ENCODE measurements around the gene NAA16.
A peak's percentile ranks its signal among the peaks of the same experiment; 100 is the strongest.

NAA16 gene

DNA sequence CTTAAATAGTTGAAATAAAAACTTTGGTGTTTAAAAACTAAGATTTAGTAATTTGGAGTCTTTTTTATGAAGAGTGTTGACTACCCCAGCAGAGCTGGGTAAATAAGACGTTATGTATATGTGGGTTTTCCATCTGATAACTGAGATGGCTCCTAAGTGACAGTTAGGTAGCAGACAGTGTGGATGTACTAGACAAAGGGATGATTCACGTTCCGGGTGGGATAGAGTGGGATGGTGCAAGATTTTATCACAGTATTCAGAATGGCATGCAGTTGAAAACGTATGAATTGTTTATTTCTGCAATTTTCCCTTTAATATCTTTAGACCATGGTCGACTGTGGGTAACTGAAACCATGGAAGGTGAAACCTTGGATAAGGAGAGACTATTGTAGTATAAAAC is 50.4 kb downstream of the NAA16 start:
- DNase-seq (no peak), ATAC-seq (no peak)
- peaks cover 55% of the 10 kb centered on the region for H3K36me3 Mint-ChIP-seq (ENCODE audit: low read depth)
- no peaks in the 10 kb centered on the region for H3K9me3 Mint-ChIP-seq
- no peak overlapping the region for H3K4me3 Mint-ChIP-seq
- no peak overlapping the region for H3K27ac Mint-ChIP-seq
- H3K27me3 Mint-ChIP-seq = no peaks in the 10 kb centered on the region
- peaks cover 26% of the 10 kb centered on the region for H3K4me1 Mint-ChIP-seq

DNA sequence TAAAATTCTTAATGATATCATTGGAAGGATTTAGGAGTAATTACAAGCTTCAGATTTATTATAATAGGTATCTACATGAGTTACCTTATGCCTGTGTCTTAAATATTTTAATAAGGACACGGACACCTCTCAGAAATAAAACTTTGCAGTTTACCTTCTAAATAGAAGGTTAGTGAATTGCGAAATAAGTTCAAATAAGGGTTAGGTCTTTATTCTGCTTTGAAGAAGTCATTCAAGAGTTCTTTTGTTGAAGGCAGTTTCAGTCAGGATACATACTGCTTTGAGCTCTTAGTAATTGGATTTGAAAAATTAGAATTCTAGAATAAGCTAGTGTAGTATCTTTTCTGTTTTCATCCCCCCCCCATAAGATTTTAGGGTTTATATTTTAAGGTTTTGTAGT is 53.0 kb downstream of the NAA16 start:
- H3K36me3 Mint-ChIP-seq (ENCODE audit: low read depth) = peaks cover 63% of the 10 kb centered on the region
- H3K27ac Mint-ChIP-seq = no peak overlapping the region
- H3K4me3 Mint-ChIP-seq = no peak overlapping the region
- ATAC-seq (no peak), DNase-seq (no peak)
- peaks cover 12% of the 10 kb centered on the region for H3K4me1 Mint-ChIP-seq
- peaks cover 3% of the 10 kb centered on the region for H3K9me3 Mint-ChIP-seq
- H3K27me3 Mint-ChIP-seq = no peaks in the 10 kb centered on the region

DNA sequence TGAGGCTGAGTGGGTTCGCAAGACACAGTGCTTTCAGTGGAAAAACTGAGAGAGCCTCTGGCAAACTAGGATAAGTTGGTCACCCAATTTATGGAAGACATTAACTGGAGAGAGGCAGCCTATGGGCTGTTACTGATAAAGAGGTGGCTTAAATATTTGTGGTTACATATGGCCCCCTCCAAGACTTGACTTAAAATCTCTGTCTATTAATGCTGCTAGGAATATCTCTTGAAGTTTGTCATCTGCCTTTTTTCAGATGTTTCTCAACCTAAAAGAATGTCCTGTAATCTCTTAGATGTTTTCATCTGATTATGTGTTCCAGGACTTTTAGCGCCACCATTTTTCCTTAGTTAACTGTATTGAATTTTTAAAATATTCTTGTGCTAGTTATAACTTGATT is 54.6 kb downstream of the NAA16 start:
- H3K9me3 Mint-ChIP-seq = peaks cover 6% of the 10 kb centered on the region
- no peaks in the 10 kb centered on the region for H3K27me3 Mint-ChIP-seq
- no peak for DNase-seq
- H3K4me1 Mint-ChIP-seq = peaks cover 11% of the 10 kb centered on the region
- H3K36me3 Mint-ChIP-seq (ENCODE audit: low read depth) = peaks cover 64% of the 10 kb centered on the region
- H3K27ac Mint-ChIP-seq = no peak overlapping the region
- no peak for ATAC-seq
- no peak overlapping the region for H3K4me3 Mint-ChIP-seq

DNA sequence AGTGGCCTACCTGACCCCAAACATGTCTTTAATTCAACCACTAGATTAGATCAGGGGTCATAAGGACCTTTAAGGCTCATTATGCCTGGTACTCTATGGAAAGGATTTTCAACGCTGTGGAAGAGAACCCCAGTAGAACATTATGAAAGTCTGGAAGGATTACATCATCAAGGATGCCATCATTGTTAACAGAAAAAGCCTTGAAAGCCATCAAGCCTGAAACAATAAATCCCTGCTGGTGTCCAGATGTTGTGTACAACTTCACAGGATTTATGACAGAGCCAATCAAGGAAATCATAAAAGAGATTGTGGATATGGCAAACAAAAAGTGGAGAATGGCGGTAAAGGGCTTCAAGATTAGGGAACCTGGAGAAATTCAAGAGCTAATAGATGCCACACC is 59.7 kb downstream of the NAA16 start:
- peaks cover 61% of the 10 kb centered on the region for H3K36me3 Mint-ChIP-seq (ENCODE audit: low read depth)
- no peak for DNase-seq
- peaks cover 6% of the 10 kb centered on the region for H3K9me3 Mint-ChIP-seq
- H3K27ac Mint-ChIP-seq = no peak overlapping the region
- H3K27me3 Mint-ChIP-seq = no peaks in the 10 kb centered on the region
- ATAC-seq = no peak
- no peak overlapping the region for H3K4me3 Mint-ChIP-seq
- H3K4me1 Mint-ChIP-seq = peaks cover 2% of the 10 kb centered on the region

DNA sequence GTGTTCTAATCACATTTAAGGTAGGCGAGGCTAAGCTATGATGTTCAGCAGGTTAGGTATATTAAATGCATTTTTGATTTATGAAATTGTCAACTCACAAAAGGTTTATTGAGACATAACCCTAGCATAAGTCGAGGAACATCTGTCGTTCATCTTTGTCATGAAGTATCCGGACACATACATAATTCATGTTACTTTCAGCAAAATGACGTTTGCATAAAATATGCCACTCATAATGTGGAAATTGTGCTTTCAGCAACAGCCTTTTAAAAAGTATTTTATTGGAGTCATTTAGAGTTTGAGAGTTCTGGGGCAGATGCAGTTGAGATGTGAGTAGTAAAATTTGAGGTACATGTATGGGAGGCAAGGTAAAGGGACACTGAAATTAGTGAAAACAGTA is 66.4 kb downstream of the NAA16 start:
- Mint-ChIP-seq H3K4me1 (peaks cover 4% of the 10 kb centered on the region), H3K36me3 (ENCODE audit: low read depth) (peaks cover 28% of the 10 kb centered on the region), H3K27ac (no peak overlapping the region), H3K9me3 (no peaks in the 10 kb centered on the region), H3K4me3 (no peak overlapping the region), H3K27me3 (no peaks in the 10 kb centered on the region)
- ATAC-seq (no peak), DNase-seq (no peak)

DNA sequence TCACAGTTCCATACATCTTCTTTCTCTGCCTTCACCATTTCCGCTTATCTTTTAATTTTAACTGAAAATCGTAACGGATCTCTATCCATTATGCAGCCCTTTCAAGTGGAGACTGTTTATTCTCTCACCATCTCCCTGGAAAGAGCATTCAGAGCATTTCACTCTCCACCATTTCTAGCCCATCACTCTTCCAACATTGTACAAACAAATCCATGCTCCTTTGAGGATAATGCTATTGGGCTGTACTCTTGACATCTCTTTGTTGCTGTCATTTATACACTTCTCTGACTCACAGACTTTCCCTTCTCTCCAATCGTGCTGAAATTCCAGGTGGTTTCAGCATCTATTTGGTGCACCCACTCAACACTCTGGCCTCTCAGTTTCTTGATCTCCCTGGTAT is 71.4 kb downstream of the NAA16 start:
- ATAC-seq (no peak), DNase-seq (no peak)
- Mint-ChIP-seq H3K9me3 (no peaks in the 10 kb centered on the region), H3K27ac (no peak overlapping the region), H3K27me3 (no peaks in the 10 kb centered on the region), H3K4me3 (no peak overlapping the region), H3K36me3 (ENCODE audit: low read depth) (no peaks in the 10 kb centered on the region), H3K4me1 (peaks cover 15% of the 10 kb centered on the region)

DNA sequence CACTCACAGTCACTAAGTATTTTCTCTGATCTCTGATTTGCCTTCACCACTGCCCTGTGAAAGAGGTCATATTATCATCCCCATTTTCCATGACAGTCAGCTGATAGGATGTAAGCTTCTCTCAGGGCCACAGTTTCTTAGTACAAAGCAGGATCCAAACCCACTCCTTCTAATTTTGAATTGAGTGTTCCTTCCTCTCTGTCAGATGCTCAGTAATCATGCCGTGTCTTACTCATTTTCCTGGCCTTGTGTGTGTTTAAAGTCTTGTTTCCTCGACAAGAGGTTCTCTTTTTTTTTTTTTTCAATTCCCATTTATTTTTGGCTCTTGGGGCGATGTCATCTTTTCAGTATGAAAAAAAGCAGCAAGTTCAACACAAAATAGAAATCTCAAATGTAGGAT is 72.3 kb downstream of the NAA16 start:
- Mint-ChIP-seq H3K9me3 (no peaks in the 10 kb centered on the region), H3K4me1 (peaks cover 15% of the 10 kb centered on the region), H3K36me3 (ENCODE audit: low read depth) (no peaks in the 10 kb centered on the region), H3K4me3 (no peak overlapping the region), H3K27ac (peak overlapping the region; percentile 13), H3K27me3 (no peaks in the 10 kb centered on the region)
- no peak for DNase-seq
- ATAC-seq = peak; percentile 24

DNA sequence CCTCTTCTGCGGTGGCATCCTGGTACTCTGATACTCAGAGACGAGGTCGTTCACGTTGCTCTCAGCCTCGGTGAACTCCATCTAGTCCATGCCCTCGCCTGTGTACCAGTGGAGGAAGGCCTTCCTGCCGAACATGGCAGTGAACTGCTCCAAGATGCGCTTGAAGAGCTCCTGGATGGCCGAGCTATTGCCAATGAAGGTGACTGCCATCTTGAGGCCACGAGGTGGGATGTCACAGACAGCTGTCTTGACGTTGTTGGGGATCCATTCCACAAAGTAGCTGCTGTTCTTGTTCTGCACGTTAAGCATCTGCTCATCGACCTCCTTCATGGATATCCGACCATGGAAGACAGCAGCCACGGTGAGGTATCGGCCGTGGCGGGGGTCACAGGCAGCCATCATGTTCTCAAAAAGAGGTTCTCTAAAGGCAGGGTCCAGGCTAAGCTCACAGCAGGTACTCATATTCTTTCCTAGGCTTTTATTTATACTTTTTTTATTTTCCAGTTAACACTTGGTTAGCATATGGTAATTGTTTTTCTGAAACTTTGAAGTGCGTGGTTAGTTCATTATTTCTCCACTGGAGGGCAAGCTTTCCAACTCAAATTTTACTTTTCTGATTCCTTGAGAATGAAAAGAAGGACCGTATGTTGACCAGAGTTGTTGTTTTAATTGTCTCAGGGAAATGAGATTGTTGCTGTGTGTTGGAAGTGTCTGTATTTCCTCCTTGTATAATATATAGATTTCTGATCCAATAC is 73.9 kb downstream of the NAA16 start:
- Mint-ChIP-seq H3K27ac (no peak overlapping the region), H3K36me3 (ENCODE audit: low read depth) (no peaks in the 10 kb centered on the region), H3K9me3 (no peaks in the 10 kb centered on the region), H3K27me3 (no peaks in the 10 kb centered on the region), H3K4me1 (peaks cover 15% of the 10 kb centered on the region), H3K4me3 (no peak overlapping the region)
- DNase-seq (no peak), ATAC-seq (no peak)

DNA sequence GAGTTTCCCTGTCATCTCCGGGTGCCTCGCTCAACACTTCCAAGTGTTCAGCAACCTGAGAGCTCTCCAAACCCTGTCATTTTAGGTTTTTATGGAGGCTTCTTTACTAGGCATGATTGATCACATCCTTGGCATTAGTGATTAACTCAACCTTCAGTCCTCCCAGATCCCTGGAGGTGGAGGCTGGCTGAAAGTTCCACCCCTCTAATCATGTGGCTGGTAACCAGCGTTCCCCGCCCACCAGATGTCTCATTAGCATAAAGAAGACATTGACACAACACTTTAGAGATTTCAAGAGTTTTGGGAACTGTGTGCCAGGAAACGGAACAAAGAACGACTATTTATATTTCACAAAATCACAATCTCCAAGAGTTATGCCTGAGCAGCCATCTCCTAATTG is 75.1 kb downstream of the NAA16 start:
- DNase-seq (no peak), ATAC-seq (no peak)
- Mint-ChIP-seq H3K27me3 (no peaks in the 10 kb centered on the region), H3K4me3 (no peak overlapping the region), H3K36me3 (ENCODE audit: low read depth) (no peaks in the 10 kb centered on the region), H3K27ac (no peak overlapping the region), H3K4me1 (peaks cover 15% of the 10 kb centered on the region), H3K9me3 (no peaks in the 10 kb centered on the region)

DNA sequence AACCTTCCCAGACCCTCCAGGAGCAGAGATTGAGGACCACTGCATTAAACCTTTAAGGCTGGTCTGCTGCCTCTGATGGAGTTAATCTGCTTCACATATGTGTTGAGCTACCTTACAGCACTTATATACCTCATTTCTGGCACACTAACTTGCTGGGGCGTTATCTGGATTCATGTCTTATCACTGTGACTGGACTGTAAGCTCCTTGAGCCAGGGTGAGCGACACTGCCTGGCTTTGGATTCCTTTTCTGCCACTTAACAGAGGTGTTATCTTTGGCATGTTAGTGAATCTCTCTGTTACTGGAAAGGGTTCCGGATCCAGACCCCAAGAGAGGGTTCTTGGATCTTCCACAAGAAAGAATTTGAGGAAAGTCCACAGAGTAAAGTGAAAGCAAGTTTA is 76.5 kb downstream of the NAA16 start:
- H3K27me3 Mint-ChIP-seq = no peaks in the 10 kb centered on the region
- peaks cover 10% of the 10 kb centered on the region for H3K4me1 Mint-ChIP-seq
- H3K36me3 Mint-ChIP-seq (ENCODE audit: low read depth) = no peaks in the 10 kb centered on the region
- no peak for ATAC-seq
- H3K9me3 Mint-ChIP-seq = no peaks in the 10 kb centered on the region
- H3K4me3 Mint-ChIP-seq = no peak overlapping the region
- H3K27ac Mint-ChIP-seq = no peak overlapping the region
- no peak for DNase-seq

DNA sequence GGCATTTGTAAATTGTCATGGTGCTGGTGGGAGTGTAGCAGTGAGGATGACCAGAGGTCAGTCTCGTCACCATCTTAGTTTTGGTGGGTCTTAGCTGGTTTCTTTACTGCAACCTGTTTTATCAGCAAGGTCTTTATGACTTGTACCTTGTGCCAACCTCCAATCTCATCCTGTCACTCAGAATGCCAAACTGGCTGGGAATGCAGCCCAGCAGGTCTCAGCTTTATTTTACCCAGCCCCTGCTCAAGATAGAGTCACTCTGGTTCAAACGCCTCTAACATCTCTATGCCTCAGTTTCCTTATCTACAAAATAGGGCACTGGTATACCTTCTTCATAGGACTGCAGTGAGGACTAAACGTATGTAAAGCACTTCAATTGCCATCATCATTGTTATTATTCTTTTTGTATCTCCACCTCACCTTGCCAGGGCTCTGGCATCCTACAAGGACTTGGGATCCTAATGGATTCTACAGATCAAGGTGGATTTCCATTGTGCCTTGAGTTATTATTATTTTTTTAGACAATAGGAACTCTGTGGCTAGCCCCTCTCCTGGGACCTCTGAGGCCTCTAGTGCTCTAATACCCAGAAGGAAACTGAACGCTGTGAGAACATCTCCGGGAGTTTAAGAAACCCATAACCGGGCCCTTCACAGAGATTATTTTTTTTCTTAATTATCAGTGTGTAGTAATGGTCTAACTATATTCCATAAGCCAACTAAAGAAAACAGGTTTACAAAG is 77.2 kb downstream of the NAA16 start:
- Mint-ChIP-seq H3K4me3 (no peak overlapping the region), H3K36me3 (ENCODE audit: low read depth) (no peaks in the 10 kb centered on the region), H3K4me1 (peaks cover 3% of the 10 kb centered on the region), H3K27me3 (no peaks in the 10 kb centered on the region), H3K9me3 (no peaks in the 10 kb centered on the region), H3K27ac (no peak overlapping the region)
- ATAC-seq = no peak
- no peak for DNase-seq

DNA sequence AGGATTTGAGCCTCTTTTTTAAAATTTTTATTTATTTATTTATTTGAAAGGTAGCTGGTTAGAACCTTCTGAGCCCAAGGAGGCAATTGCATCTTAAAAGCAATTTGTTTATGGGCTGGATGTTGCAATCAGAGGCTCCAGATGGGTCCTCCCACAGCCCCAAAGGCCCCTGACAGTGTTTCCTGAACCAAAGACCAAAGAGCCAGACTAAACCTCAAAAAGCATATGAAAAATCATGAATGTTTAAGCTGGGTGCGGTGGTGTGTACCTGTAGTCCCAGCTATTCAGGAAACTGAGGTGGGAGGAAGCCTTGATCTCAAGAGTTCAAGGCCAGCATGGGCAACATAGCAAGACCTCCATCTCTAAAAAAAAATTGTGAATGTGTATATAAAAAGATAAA is 78.5 kb downstream of the NAA16 start:
- Mint-ChIP-seq H3K36me3 (ENCODE audit: low read depth) (no peaks in the 10 kb centered on the region), H3K4me1 (no peaks in the 10 kb centered on the region), H3K27ac (no peak overlapping the region), H3K9me3 (peaks cover 6% of the 10 kb centered on the region), H3K4me3 (no peak overlapping the region), H3K27me3 (no peaks in the 10 kb centered on the region)
- ATAC-seq = no peak
- no peak for DNase-seq

DNA sequence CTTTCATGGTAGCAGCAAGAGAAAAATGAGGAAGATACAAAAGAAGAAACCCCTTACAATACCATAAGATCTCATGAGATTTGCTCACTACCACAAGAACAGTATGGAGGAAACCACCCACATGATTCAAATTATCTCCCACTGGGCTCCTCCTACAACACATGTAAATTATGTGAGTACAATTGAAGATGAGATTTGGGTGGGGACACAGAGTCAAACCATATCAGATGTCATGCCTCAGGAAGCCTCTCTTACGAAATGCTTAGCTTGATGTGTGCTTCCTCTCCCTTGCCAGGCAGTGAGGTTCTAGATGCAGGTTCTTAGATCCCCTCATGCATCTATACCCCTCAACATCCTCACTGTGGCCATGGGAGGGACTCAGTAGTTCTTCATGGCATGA is 83.1 kb downstream of the NAA16 start:
- ATAC-seq = no peak
- no peak overlapping the region for H3K4me3 Mint-ChIP-seq

DNA sequence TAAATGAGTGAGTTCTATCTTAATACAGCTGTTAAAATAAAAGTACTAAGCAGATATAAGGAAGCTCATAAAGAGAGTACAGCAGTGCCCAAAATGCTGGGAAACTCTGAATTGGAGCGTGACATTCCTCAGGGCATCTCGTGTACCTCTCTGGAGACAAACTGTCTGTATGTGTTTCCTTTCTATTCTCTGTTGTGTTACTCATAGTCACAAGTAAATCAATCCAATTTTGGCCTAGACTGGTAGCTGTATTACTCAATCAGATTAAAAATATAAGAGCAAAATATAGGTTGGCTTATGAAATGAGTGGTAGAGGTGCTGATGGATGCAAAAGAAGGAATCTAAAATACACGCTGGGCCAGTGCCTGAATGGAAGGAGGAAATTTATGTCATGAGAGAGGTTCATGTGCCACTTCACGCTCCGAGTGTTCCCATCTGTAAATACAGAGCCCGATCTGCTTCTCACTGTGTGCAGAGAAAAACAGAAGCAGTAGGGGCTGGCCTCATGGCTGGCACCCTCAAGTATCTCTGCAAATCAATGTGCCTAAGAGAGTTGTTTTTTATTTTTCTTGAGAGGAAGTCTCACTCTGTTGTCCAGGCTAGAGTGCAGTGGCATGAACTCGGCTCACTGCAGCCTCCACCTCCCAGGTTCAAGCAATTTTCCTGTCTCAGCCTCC is 87.6 kb downstream of the NAA16 start:
- Mint-ChIP-seq H3K27me3 (no peaks in the 10 kb centered on the region), H3K4me1 (no peaks in the 10 kb centered on the region), H3K36me3 (ENCODE audit: low read depth) (no peaks in the 10 kb centered on the region), H3K4me3 (no peak overlapping the region), H3K27ac (no peak overlapping the region), H3K9me3 (peaks cover 4% of the 10 kb centered on the region)
- DNase-seq (no peak), ATAC-seq (peak; percentile 39)

More for the DNA sequence above, 83.1 kb downstream of the NAA16 start:
- no peaks in the 10 kb centered on the region for H3K4me1 Mint-ChIP-seq
- peaks cover 6% of the 10 kb centered on the region for H3K9me3 Mint-ChIP-seq
- no peaks in the 10 kb centered on the region for H3K36me3 Mint-ChIP-seq (ENCODE audit: low read depth)
- no peak overlapping the region for H3K27ac Mint-ChIP-seq
- DNase-seq = no peak
- no peaks in the 10 kb centered on the region for H3K27me3 Mint-ChIP-seq

DNA sequence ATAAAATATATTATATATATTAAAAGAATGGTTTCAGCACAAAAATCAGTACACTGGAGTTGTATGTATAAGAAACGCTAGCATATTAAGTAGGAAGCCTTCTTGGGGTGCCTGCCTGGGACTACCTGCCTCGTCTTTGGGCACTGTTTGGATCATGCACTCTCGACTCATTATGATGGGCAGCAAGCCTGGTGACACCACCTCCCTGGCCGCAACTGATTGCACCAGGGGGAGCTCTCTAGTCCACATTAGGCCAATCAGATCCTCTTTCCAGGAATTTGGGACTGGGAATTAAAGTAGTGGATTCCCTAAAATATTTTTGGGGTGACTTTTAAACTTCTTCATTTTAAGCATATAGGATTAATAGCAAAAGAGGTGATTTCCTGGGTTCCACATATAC is 90.3 kb downstream of the NAA16 start:
- H3K27ac Mint-ChIP-seq = no peak overlapping the region
- DNase-seq = no peak
- ATAC-seq = no peak
- H3K4me3 Mint-ChIP-seq = no peak overlapping the region
- H3K9me3 Mint-ChIP-seq = no peaks in the 10 kb centered on the region
- no peaks in the 10 kb centered on the region for H3K4me1 Mint-ChIP-seq
- H3K27me3 Mint-ChIP-seq = no peaks in the 10 kb centered on the region
- H3K36me3 Mint-ChIP-seq (ENCODE audit: low read depth) = no peaks in the 10 kb centered on the region

All from activated naive CD8-positive, alpha-beta T cell treated with anti-CD3 and anti-CD28 coated beads, Interleukin-2, amount 50 U/mL, for 24 hours (primary cell).